ENCODE results near the gene UBE2B.

The UBE2B gene

GRCh38 chr5:134422791-134423365 is 51.5 kb downstream of the UBE2B start:
- Histone ChIP-seq H3K27ac (replicated peaks) (no peak overlapping the region), H3K27me3 (ENCODE audit: insufficient read depth, poor library complexity, severe bottlenecking) (no peaks in the 10 kb centered on the region), H3K4me3 (replicated peaks; ENCODE audit: insufficient read depth, low read length) (no peak overlapping the region)
- no peak for DNase-seq (ENCODE audit: low read depth in 1 of 2, low spot score in 1 of 2)
- TF ChIP-seq SPI1 (IDR thresholded peaks at IDR 0.05; ENCODE audit: borderline replicate concordance, low read depth) (no peak), POLR2AphosphoS5 (IDR thresholded peaks at IDR 0.05; ENCODE audit: low read depth) (no peak), GABPA (IDR thresholded peaks at IDR 0.05; ENCODE audit: low read depth) (no peak), REST (IDR thresholded peaks at IDR 0.05; ENCODE audit: insufficient replicate concordance, low read depth) (no peak), CTCF (IDR thresholded peaks at IDR 0.05; ENCODE audit: insufficient read depth, low read length) (no peak)

- no peaks in the 10 kb centered on the region for H3K27me3 ChIP-seq (ENCODE audit: insufficient read depth, poor library complexity, severe bottlenecking)
- H3K4me3 ChIP-seq (replicated peaks; ENCODE audit: insufficient read depth, low read length): no peak overlapping the region
- no peak for DNase-seq (ENCODE audit: low read depth in 1 of 2, low spot score in 1 of 2)
- H3K27ac ChIP-seq (replicated peaks): no peak overlapping the region
- no peak for TF ChIP-seq CTCF (IDR thresholded peaks at IDR 0.05; ENCODE audit: insufficient read depth, low read length)
- no peak for TF ChIP-seq GABPA (IDR thresholded peaks at IDR 0.05; ENCODE audit: low read depth)
- no peak for TF ChIP-seq REST (IDR thresholded peaks at IDR 0.05; ENCODE audit: insufficient replicate concordance, low read depth)
- no peak for TF ChIP-seq POLR2AphosphoS5 (IDR thresholded peaks at IDR 0.05; ENCODE audit: low read depth)
- TF ChIP-seq SPI1 (IDR thresholded peaks at IDR 0.05; ENCODE audit: borderline replicate concordance, low read depth): no peak
These were observed 52.0 kb downstream of the UBE2B start for GRCh38 chr5:134423376-134423775.

GRCh38 chr5:134426361-134426760 is 55.0 kb downstream of the UBE2B start:
- no peak for TF ChIP-seq GABPA (IDR thresholded peaks at IDR 0.05; ENCODE audit: low read depth)
- TF ChIP-seq SPI1 (IDR thresholded peaks at IDR 0.05; ENCODE audit: borderline replicate concordance, low read depth): no peak
- TF ChIP-seq CTCF (IDR thresholded peaks at IDR 0.05; ENCODE audit: insufficient read depth, low read length): no peak
- TF ChIP-seq POLR2AphosphoS5 (IDR thresholded peaks at IDR 0.05; ENCODE audit: low read depth): no peak
- TF ChIP-seq REST (IDR thresholded peaks at IDR 0.05; ENCODE audit: insufficient replicate concordance, low read depth): no peak
- H3K27me3 ChIP-seq (ENCODE audit: insufficient read depth, poor library complexity, severe bottlenecking): no peaks in the 10 kb centered on the region
- no peak overlapping the region for H3K4me3 ChIP-seq (replicated peaks; ENCODE audit: insufficient read depth, low read length)
- no peak overlapping the region for H3K27ac ChIP-seq (replicated peaks)
- DNase-seq (ENCODE audit: low read depth in 1 of 2, low spot score in 1 of 2): no peak
